Measurements from ENCODE around the gene MASP1.

Gene MASP1

GRCh38 chr3:187196573-187197334 lies 94.8 kb downstream of the MASP1 start:
- Histone ChIP-seq H3K4me2 (ENCODE audit: low read length) (no peak overlapping the region), H4K20me1 (ENCODE audit: insufficient read depth, low read length) (no peaks in the 10 kb centered on the region), H3K27ac (ENCODE audit: low read depth, low read length, poor library complexity, severe bottlenecking) (no peak overlapping the region), H3K79me2 (ENCODE audit: insufficient read depth, low read length) (no peaks in the 10 kb centered on the region), H3K9me3 (ENCODE audit: low read length) (no peaks in the 10 kb centered on the region), H3K36me3 (ENCODE audit: insufficient read depth, low read length) (no peaks in the 10 kb centered on the region), H2AFZ (ENCODE audit: low read length) (no peak overlapping the region), H3K4me3 (ENCODE audit: low read depth, low read length, poor library complexity, severe bottlenecking) (no peak overlapping the region), H3K4me1 (ENCODE audit: insufficient read depth, low read length, severe bottlenecking) (no peaks in the 10 kb centered on the region), H3F3A (ENCODE audit: insufficient read depth, low read length) (no peaks in the 10 kb centered on the region), H3K27me3 (ENCODE audit: insufficient read depth, low read length) (peaks cover 10% of the 10 kb centered on the region), H3K9ac (ENCODE audit: low read length) (no peak overlapping the region), H3K9me2 (ENCODE audit: low read depth, low read length) (no peaks in the 10 kb centered on the region)
- TF ChIP-seq EZH2 (IDR thresholded peaks at IDR 0.05; ENCODE audit: borderline replicate concordance, low read length), result no peak

GRCh38 chr3:187193181-187193580 lies 98.4 kb downstream of the MASP1 start:
- H3K9ac ChIP-seq (ENCODE audit: low read length), result no peak overlapping the region
- TF ChIP-seq CTCF (IDR thresholded peaks at IDR 0.05; ENCODE audit: low read length), result no peak
- no peaks in the 10 kb centered on the region for H3K79me2 ChIP-seq (ENCODE audit: insufficient read depth, low read length)
- H3K9me3 ChIP-seq (ENCODE audit: low read length), result no peaks in the 10 kb centered on the region
- H3K4me1 ChIP-seq (ENCODE audit: insufficient read depth, low read length, severe bottlenecking), result peaks cover 17% of the 10 kb centered on the region
- H2AFZ ChIP-seq (ENCODE audit: low read length), result no peak overlapping the region
- H3K36me3 ChIP-seq (ENCODE audit: insufficient read depth, low read length), result no peaks in the 10 kb centered on the region
- H3F3A ChIP-seq (ENCODE audit: insufficient read depth, low read length), result no peaks in the 10 kb centered on the region
- no peaks in the 10 kb centered on the region for H4K20me1 ChIP-seq (ENCODE audit: insufficient read depth, low read length)
- H3K4me2 ChIP-seq (ENCODE audit: low read length), result no peak overlapping the region
- H3K27me3 ChIP-seq (ENCODE audit: insufficient read depth, low read length), result peaks cover 10% of the 10 kb centered on the region
- H3K27ac ChIP-seq (ENCODE audit: low read depth, low read length, poor library complexity, severe bottlenecking), result no peak overlapping the region
- no peaks in the 10 kb centered on the region for H3K9me2 ChIP-seq (ENCODE audit: low read depth, low read length)
- H3K4me3 ChIP-seq (ENCODE audit: low read depth, low read length, poor library complexity, severe bottlenecking), result no peak overlapping the region

GRCh38 chr3:187191271-187191670 lies 100.3 kb downstream of the MASP1 start:
- Histone ChIP-seq H3K4me1 (ENCODE audit: insufficient read depth, low read length, severe bottlenecking) (peaks cover 17% of the 10 kb centered on the region), H3K9me2 (ENCODE audit: low read depth, low read length) (no peaks in the 10 kb centered on the region), H2AFZ (ENCODE audit: low read length) (no peak overlapping the region), H3K36me3 (ENCODE audit: insufficient read depth, low read length) (no peaks in the 10 kb centered on the region), H3K27ac (ENCODE audit: low read depth, low read length, poor library complexity, severe bottlenecking) (no peak overlapping the region), H3K9ac (ENCODE audit: low read length) (no peak overlapping the region), H3K27me3 (ENCODE audit: insufficient read depth, low read length) (peaks cover 10% of the 10 kb centered on the region), H3K4me3 (ENCODE audit: low read depth, low read length, poor library complexity, severe bottlenecking) (no peak overlapping the region), H3F3A (ENCODE audit: insufficient read depth, low read length) (no peaks in the 10 kb centered on the region), H4K20me1 (ENCODE audit: insufficient read depth, low read length) (no peaks in the 10 kb centered on the region), H3K4me2 (ENCODE audit: low read length) (no peak overlapping the region), H3K9me3 (ENCODE audit: low read length) (no peaks in the 10 kb centered on the region), H3K79me2 (ENCODE audit: insufficient read depth, low read length) (no peaks in the 10 kb centered on the region)
- no peak for TF ChIP-seq EZH2 (IDR thresholded peaks at IDR 0.05; ENCODE audit: borderline replicate concordance, low read length)
- no peak for TF ChIP-seq CTCF (IDR thresholded peaks at IDR 0.05; ENCODE audit: low read length)

GRCh38 chr3:187188931-187189330 lies 102.6 kb downstream of the MASP1 start:
- H2AFZ ChIP-seq (ENCODE audit: low read length), result no peak overlapping the region
- H3K4me1 ChIP-seq (ENCODE audit: insufficient read depth, low read length, severe bottlenecking), result peaks cover 17% of the 10 kb centered on the region
- H3K4me3 ChIP-seq (ENCODE audit: low read depth, low read length, poor library complexity, severe bottlenecking), result no peak overlapping the region
- no peak overlapping the region for H3K9ac ChIP-seq (ENCODE audit: low read length)
- no peaks in the 10 kb centered on the region for H3K9me3 ChIP-seq (ENCODE audit: low read length)
- TF ChIP-seq CTCF (IDR thresholded peaks at IDR 0.05; ENCODE audit: low read length), result no peak
- no peak for TF ChIP-seq EZH2 (IDR thresholded peaks at IDR 0.05; ENCODE audit: borderline replicate concordance, low read length)
- 0 out of 2 replicates have a peak overlapping the region, but pooled peaks have one; percentile 1 for H3K4me2 ChIP-seq (ENCODE audit: low read length)
- no peaks in the 10 kb centered on the region for H3K9me2 ChIP-seq (ENCODE audit: low read depth, low read length)
- no peaks in the 10 kb centered on the region for H3F3A ChIP-seq (ENCODE audit: insufficient read depth, low read length)
- no peaks in the 10 kb centered on the region for H3K36me3 ChIP-seq (ENCODE audit: insufficient read depth, low read length)
- no peaks in the 10 kb centered on the region for H4K20me1 ChIP-seq (ENCODE audit: insufficient read depth, low read length)
- no peak overlapping the region for H3K27ac ChIP-seq (ENCODE audit: low read depth, low read length, poor library complexity, severe bottlenecking)
- H3K79me2 ChIP-seq (ENCODE audit: insufficient read depth, low read length), result no peaks in the 10 kb centered on the region
- peaks cover 9% of the 10 kb centered on the region for H3K27me3 ChIP-seq (ENCODE audit: insufficient read depth, low read length)
